Pancreas (tissue), 10 donors: ENCODE measurements around the gene RPF1. TPM values are rescaled to one million over a fixed set of nuclear protein-coding genes. Genes with fewer than 3 reads are reported as not detected.

Experiments used
- ATAC-seq, 4 donors: fragments of 200-7000 bp; cut with Tn5 transposase; one replicate each; pipeline versions ENCODE4 v1.8.0 to v1.9.1; 2020; ENCODE audit warnings: mild to moderate bottlenecking in 4 of 4, moderate library complexity in 4 of 4
- DNase-seq, 6 donors: peaks; one replicate each; pipeline ENCODE4 v3.0.0-alpha.2; 2020
- FAIRE-seq: peaks from 2 replicates; lab custom pipeline; 2012; peaks lifted over from hg19 to GRCh38; lab: Jason Lieb, UNC
- H3K27ac ChIP-seq, 4 donors: fragments of 200-600 bp; sonication (generic); 1 replicate in 3 of 4; 2 replicates in 1 of 4; pipeline versions ENCODE4 v1.5.0 to v1.8.0; 2020
- H3K27me3 ChIP-seq, 4 donors: fragments of 200-600 bp; one replicate each; pipeline ENCODE4 v1.8.0; 2021
- H3K36me3 ChIP-seq, 3 donors: fragments of 200-600 bp; sonication (generic) in 1 of 3; one replicate each; pipeline versions ENCODE4 v1.5.0 to v1.8.0; 2020 to 2021
- H3K4me1 ChIP-seq, 3 donors: fragments of 200-600 bp; one replicate each; pipeline ENCODE4 v1.8.0; 2021
- H3K4me3 ChIP-seq, 4 donors: fragments of 200-600 bp; sonication (generic) in 2 of 4; one replicate each; pipeline versions ENCODE4 v1.5.0 to v1.8.0; 2020 to 2021
- H3K9me3 ChIP-seq, 4 donors: fragments of 200-600 bp; one replicate each; pipeline ENCODE4 v1.8.0; 2021
- CTCF ChIP-seq, 4 donors: fragments of 200-600 bp; sonication (generic) in 3 of 4; IDR thresholded peaks; one replicate each; pipeline versions ENCODE4 v1.5.0 to v1.8.0; 2021; ENCODE audit warnings: antibody characterized with exemption in 4 of 4
- WGBS, 2 donors: extraction: QIAGEN DNeasy Blood & Tissue Kit; methylation state at CpG; one replicate each; pipeline ENCODE4 v1.1.7; 2013; 5-methylcytosine and 5-hydroxymethylcytosine counted together
- intact Hi-C, 3 donors: fragments of 100-400 bp; cut with DNase I; formaldehyde crosslinking; loops; one replicate each; pipeline versions ENCODE4 v1.11.1 to v1.14.2; 2022
- polyA plus RNA-seq, 2 donors: library from polyadenylated mRNA; stranded (reverse); fragments of 200-250 nt; gene quantifications; one replicate each; pipeline ENCODE4 v1.2.3, GENCODE V29; 2013
- total RNA-seq, 6 donors: library from RNA; stranded (reverse); fragmentation: NEBNext Ultra II Directional in 4 of 6; extraction: Animal tissue kit (Norgen Biotek cat#: 25700) in 4 of 6; gene quantifications; one replicate each; pipeline versions ENCODE4 v1.2.1 to v1.2.4, GENCODE V29; 2021 to 2023
- donor health status: healthy with polysubstance abuse.
- donor health status: DM: no; HTN: no; CAD: no; lungs with moderate emphysema.
- donor health status: DM: no; HTN: no; CAD: no.
- donor health status: control.
- donor health status: control.
- donor health status: Bipolar disorder and iron deficiency.
- donor health status: DM: yes; HTN: yes; CAD: no.
- donor health status: DM: no; HTN: no; CAD: no.
- donor health status: DM: no; HTN: no; CAD: no.
- donor health status: DM: yes; HTN: yes; CAD: no.

The RPF1 gene
- total and polyA plus RNA-seq, 8 donors, result 7.2 to 23.3 (median 11.0) TPM

GRCh38 chr1:84450910-84451309 lies 28.2 kb upstream of the RPF1 start:
- intact Hi-C loops, result loop anchor here in 1 of 3 donors (10.0 kb wide), 1 partner anchor 314 kb away; no protein-coding TSS in a partner anchor
- WGBS, 2 donors, result 69 to 81% methylated on average over 2 of the region's 2 CpGs
- Histone ChIP-seq H3K36me3 (no peaks in the 10 kb centered on the region), H3K27me3 (no peaks in the 10 kb centered on the region), H3K4me3 (no peak overlapping the region), H3K4me1 (no peaks in the 10 kb centered on the region), H3K9me3 (no peaks in the 10 kb centered on the region), H3K27ac (no peak overlapping the region)
- ATAC-seq (no peak), FAIRE-seq (no peak), DNase-seq (no peak)
- no peak for TF ChIP-seq CTCF (IDR thresholded peaks at IDR 0.05)

GRCh38 chr1:84452436-84452835 lies 26.6 kb upstream of the RPF1 start:
- intact Hi-C loops, result loop anchor here in 1 of 3 donors (10.0 kb wide), 1 partner anchor 312 kb away; no protein-coding TSS in a partner anchor
- 63 to 64% methylated on average over 3 of the region's 3 CpGs for WGBS, 2 donors
- ATAC-seq, result no peak
- no peak overlapping the region for H3K4me3 ChIP-seq
- H3K9me3 ChIP-seq, result no peaks in the 10 kb centered on the region
- H3K4me1 ChIP-seq, result no peaks in the 10 kb centered on the region
- no peak for TF ChIP-seq CTCF (IDR thresholded peaks at IDR 0.05)
- H3K27me3 ChIP-seq, result no peaks in the 10 kb centered on the region
- no peak overlapping the region for H3K27ac ChIP-seq
- DNase-seq, result no peak
- no peak for FAIRE-seq
- no peaks in the 10 kb centered on the region for H3K36me3 ChIP-seq

- intact Hi-C loops, result no loop called here
- Histone ChIP-seq H3K27me3 (no peaks in the 10 kb centered on the region), H3K36me3 (no peaks in the 10 kb centered on the region), H3K4me3 (no peak overlapping the region), H3K9me3 (no peaks in the 10 kb centered on the region), H3K4me1 (no peaks in the 10 kb centered on the region), H3K27ac (no peak overlapping the region)
- ATAC-seq (no peak), FAIRE-seq (no peak), DNase-seq (no peak)
- TF ChIP-seq CTCF (IDR thresholded peaks at IDR 0.05), result no peak
- 67 to 71% methylated on average over 1 of the region's 1 CpG for WGBS, 2 donors
These were observed 16.9 kb upstream of the RPF1 start for GRCh38 chr1:84462118-84462517.

GRCh38 chr1:84467298-84467697 lies 11.8 kb upstream of the RPF1 start:
- no peak overlapping the region for H3K4me3 ChIP-seq
- DNase-seq (no peak), FAIRE-seq (no peak), ATAC-seq (no peak)
- H3K36me3 ChIP-seq, result no peaks in the 10 kb centered on the region
- H3K9me3 ChIP-seq, result no peaks in the 10 kb centered on the region
- H3K27ac ChIP-seq, result no peak overlapping the region
- intact Hi-C loops, result no loop called here
- H3K27me3 ChIP-seq, result peaks cover 0 to 9% (median 0%) of the 10 kb centered on the region in 4 donors
- no peak for TF ChIP-seq CTCF (IDR thresholded peaks at IDR 0.05)
- no peaks in the 10 kb centered on the region for H3K4me1 ChIP-seq

- ATAC-seq (no peak), DNase-seq (no peak), FAIRE-seq (peak; percentile 78)
- WGBS, 2 donors, result 51 to 53% methylated on average over 1 of the region's 1 CpG
- Histone ChIP-seq H3K9me3 (no peaks in the 10 kb centered on the region), H3K4me1 (peaks cover 0 to 12% (median 12%) of the 10 kb centered on the region in 3 donors), H3K27me3 (peaks cover 0 to 28% (median 0%) of the 10 kb centered on the region in 4 donors), H3K4me3 (no peak overlapping the region), H3K36me3 (no peaks in the 10 kb centered on the region), H3K27ac (no peak overlapping the region)
- no peak for TF ChIP-seq CTCF (IDR thresholded peaks at IDR 0.05)
- intact Hi-C loops, result no loop called here
These were observed 2.8 kb upstream of the RPF1 start for GRCh38 chr1:84476225-84476624.
